H9 (cell line): ENCODE results near the gene ITPR1. TPM values are rescaled to one million over a fixed set of nuclear protein-coding genes. Genes with fewer than 3 reads are reported as not detected.

Source experiments
- DNase-seq: peaks from one replicate; pipeline ENCODE4 v3.0.0-alpha.2; 2017
- H2AFZ ChIP-seq: one replicate; pipeline ENCODE4 v1.6.1; 2013; ENCODE audit warnings: mild to moderate bottlenecking, low read length, control low read depth, moderate library complexity
- H2AK5ac ChIP-seq: 2 replicates; pipeline ENCODE4 v1.6.1; 2013; ENCODE audit warnings: low read length, control low read depth, mixed read lengths; ENCODE audit not compliant: insufficient read length
- H2BK120ac ChIP-seq: one replicate; pipeline ENCODE4 v1.6.1; 2013; ENCODE audit warnings: low read depth, mild to moderate bottlenecking, low read length, control low read depth, inconsistent platforms; ENCODE audit not compliant: poor library complexity, severe bottlenecking
- H2BK12ac ChIP-seq: 2 replicates; pipeline ENCODE4 v1.6.1; 2013; ENCODE audit warnings: low read length, control low read depth, mixed read lengths, low read depth; ENCODE audit not compliant: insufficient read length
- H2BK15ac ChIP-seq: 2 replicates; pipeline ENCODE4 v1.6.1; 2013; ENCODE audit warnings: low read depth, low read length, control low read depth
- H2BK20ac ChIP-seq: one replicate; pipeline ENCODE4 v1.6.1; 2013; ENCODE audit warnings: low read depth, mild to moderate bottlenecking, low read length, control low read depth, inconsistent platforms; ENCODE audit not compliant: poor library complexity, severe bottlenecking
- H2BK5ac ChIP-seq: 2 replicates; pipeline ENCODE4 v1.6.1; 2013; ENCODE audit warnings: low read length, control low read depth, mixed read lengths; ENCODE audit not compliant: insufficient read length
- H3K14ac ChIP-seq: 2 replicates; pipeline ENCODE4 v1.6.1; 2013; ENCODE audit warnings: low read length, control low read depth; ENCODE audit not compliant: insufficient read depth
- H3K18ac ChIP-seq: 2 replicates; pipeline ENCODE4 v1.6.1; 2013; ENCODE audit warnings: low read depth, mild to moderate bottlenecking, mixed read lengths, low read length, control low read depth; ENCODE audit not compliant: insufficient read length
- H3K23ac ChIP-seq: 2 replicates; pipeline ENCODE4 v1.6.1; 2013; ENCODE audit warnings: low read length, control low read depth, mixed read lengths, low read depth; ENCODE audit not compliant: insufficient read length
- H3K23me2 ChIP-seq: 2 replicates; pipeline ENCODE4 v1.6.1; 2013; ENCODE audit warnings: low read depth, mild to moderate bottlenecking, mixed read lengths, low read length, control low read depth; ENCODE audit not compliant: insufficient read length, poor library complexity, severe bottlenecking
- H3K27ac ChIP-seq: 2 replicates; pipeline ENCODE4 v1.5.1; 2013; ENCODE audit warnings: low read length, control low read depth, mixed read lengths, low read depth; ENCODE audit not compliant: insufficient read length
- H3K27me3 ChIP-seq: 2 replicates; pipeline ENCODE4 v1.6.1; 2013; ENCODE audit warnings: low read length, control low read depth, inconsistent platforms; ENCODE audit not compliant: insufficient read depth
- H3K4ac ChIP-seq: 2 replicates; pipeline ENCODE4 v1.6.1; 2013; ENCODE audit warnings: low read depth, mild to moderate bottlenecking, control low read depth, inconsistent platforms, low read length, moderate library complexity
- H3K4me1 ChIP-seq: 2 replicates; pipeline ENCODE4 v1.6.1; 2013; ENCODE audit warnings: low read length, control low read depth, inconsistent platforms; ENCODE audit not compliant: insufficient read depth
- H3K4me2 ChIP-seq: 2 replicates; pipeline ENCODE4 v1.6.1; 2013; ENCODE audit warnings: low read length, control low read depth, mixed read lengths; ENCODE audit not compliant: insufficient read length, insufficient read depth
- H3K56ac ChIP-seq: 2 replicates; pipeline ENCODE4 v1.6.1; 2013; ENCODE audit warnings: low read depth, mild to moderate bottlenecking, mixed read lengths, low read length, control low read depth; ENCODE audit not compliant: insufficient read length
- H3K79me1 ChIP-seq: 2 replicates; pipeline ENCODE4 v1.6.1; 2013; ENCODE audit warnings: low read depth, mild to moderate bottlenecking, moderate library complexity, low read length, control low read depth, inconsistent platforms; ENCODE audit not compliant: insufficient read depth, poor library complexity, severe bottlenecking
- H3K79me2 ChIP-seq: 2 replicates; pipeline ENCODE4 v1.6.1; 2013; ENCODE audit warnings: low read length, control low read depth, inconsistent platforms; ENCODE audit not compliant: insufficient read depth
- H3K9ac ChIP-seq: 2 replicates; pipeline ENCODE4 v1.6.1; 2013; ENCODE audit warnings: low read length, control low read depth, mixed read lengths; ENCODE audit not compliant: insufficient read length; ENCODE audit errors: extremely low read depth
- H3K9me3 ChIP-seq: one replicate; pipeline ENCODE4 v1.6.1; 2013; ENCODE audit warnings: low read depth, low read length, inconsistent platforms; ENCODE audit not compliant: control insufficient read depth
- H3T11ph ChIP-seq: one replicate; pipeline ENCODE4 v1.6.1; 2013; ENCODE audit warnings: mild to moderate bottlenecking, low read length, control low read depth, inconsistent platforms
- H4K20me1 ChIP-seq: one replicate; pipeline ENCODE4 v1.6.1; 2013; ENCODE audit not compliant: control insufficient read depth, insufficient read length, insufficient read depth
- H4K5ac ChIP-seq: 2 replicates; pipeline ENCODE4 v1.6.1; 2013; ENCODE audit warnings: low read depth, mild to moderate bottlenecking, mixed read lengths, low read length, control low read depth; ENCODE audit not compliant: insufficient read length
- H4K8ac ChIP-seq: replicated peaks from 2 replicates; pipeline ENCODE4 v1.6.1; 2013; ENCODE audit warnings: low read length, control low read depth, mixed read lengths, low read depth; ENCODE audit not compliant: insufficient read length
- H4K91ac ChIP-seq: 2 replicates; pipeline ENCODE4 v1.6.1; 2013; ENCODE audit warnings: low read depth, mild to moderate bottlenecking, moderate library complexity, mixed read lengths, low read length, control low read depth; ENCODE audit not compliant: insufficient read length
- H3K27ac Mint-ChIP-seq, 3 experiments: 2 replicates in 2 of 3; 3 replicates in 1 of 3; pipeline ENCODE4 v1.8.0; 2020 to 2021; ENCODE audit warnings: mixed read lengths in 3 of 3, mild to moderate bottlenecking in 1 of 3, moderate library complexity in 1 of 3
- H3K27me3 Mint-ChIP-seq: 2 replicates; pipeline ENCODE4 v1.8.0; 2021; ENCODE audit warnings: low read depth, mild to moderate bottlenecking, moderate library complexity, mixed read lengths
- H3K36me3 Mint-ChIP-seq, 3 experiments: 2 replicates in 2 of 3; 3 replicates in 1 of 3; pipeline ENCODE4 v1.8.0; 2020 to 2021; ENCODE audit warnings: low read depth in 3 of 3, mixed read lengths in 3 of 3; ENCODE audit not compliant: insufficient read depth in 1 of 3
- H3K4me1 Mint-ChIP-seq, 2 experiments: 2 replicates each; pipeline ENCODE4 v1.8.0; 2020; ENCODE audit warnings: mixed read lengths in 2 of 2
- H3K4me3 Mint-ChIP-seq, 2 experiments: 2 replicates in 1 of 2; 3 replicates in 1 of 2; pipeline ENCODE4 v1.8.0; 2020 to 2021; ENCODE audit warnings: mild to moderate bottlenecking in 2 of 2, mixed read lengths in 2 of 2, moderate library complexity in 1 of 2
- H3K9me3 Mint-ChIP-seq, 2 experiments: 2 replicates in 1 of 2; 3 replicates in 1 of 2; pipeline ENCODE4 v1.8.0; 2020; ENCODE audit warnings: mild to moderate bottlenecking in 2 of 2, mixed read lengths in 2 of 2, moderate library complexity in 1 of 2
- WGBS: extraction: QIAGEN DNeasy Blood & Tissue Kit; methylation state at CpG from one replicate; pipeline ENCODE4 v1.1.7; 2013; ENCODE audit warnings: missing lambda C conversion rate, low lambda C conversion rate, mixed read lengths; ENCODE audit not compliant: insufficient read length; ENCODE audit errors: extremely low coverage; 5-methylcytosine and 5-hydroxymethylcytosine counted together
- total RNA-seq: library from RNA; stranded (reverse); gene quantifications from 2 replicates; pipeline ENCODE4 v1.2.1, GENCODE V29; 2021
- TF ChIP-seq, protein P1 (sequence below): fragments of 200-600 bp; sonication (generic); conservative IDR thresholded peaks from 3 replicates; pipeline ENCODE4 v1.8.0; 2021; ENCODE audit warnings: antibody characterized with exemption, mild to moderate bottlenecking

The ITPR1 gene
- total RNA-seq, 1 experiment from 2014 or later: 4.2 TPM

DNA sequence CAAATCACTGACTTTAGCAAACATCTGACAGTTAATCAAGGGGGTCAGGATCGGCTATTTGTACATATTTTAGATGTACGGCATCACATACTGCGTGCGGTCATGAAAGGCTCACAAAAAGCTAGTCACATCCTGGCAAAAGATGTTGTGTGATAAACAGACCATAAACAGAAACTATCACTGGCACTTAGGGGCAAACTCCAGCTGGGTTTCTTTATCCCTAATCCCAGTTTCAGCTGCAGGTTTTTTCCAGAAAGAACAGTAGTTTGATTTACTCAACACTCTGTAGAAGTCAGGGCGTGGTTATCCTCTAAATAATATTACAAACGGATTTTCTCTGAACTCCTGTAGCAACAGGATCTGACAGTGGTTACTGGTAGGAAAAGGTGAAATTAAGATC lies 373.7 kb downstream of the ITPR1 start:
- WGBS: no CpG with 5 or more reads among the region's 6 CpGs
- peaks cover 0 to 2% (median 0%) of the 10 kb centered on the region in 3 experiments; a peak in 2 of 7 replicates for H3K36me3 Mint-ChIP-seq
- H2BK20ac ChIP-seq: no peak overlapping the region
- H3K79me2 ChIP-seq: no peaks in the 10 kb centered on the region
- H3K79me1 ChIP-seq: no peaks in the 10 kb centered on the region
- H3K4ac ChIP-seq: no peak overlapping the region
- H3K27me3 Mint-ChIP-seq: peaks cover 24% of the 10 kb centered on the region
- H2BK120ac ChIP-seq: no peak overlapping the region
- no peak overlapping the region for H3K27ac Mint-ChIP-seq
- no peak overlapping the region for H4K8ac ChIP-seq
- H3K4me1 ChIP-seq: no peaks in the 10 kb centered on the region; the same call in 1 of the 2 replicates
- peaks cover 0 to 2% of the 10 kb centered on the region in 2 experiments; a peak in 2 of 5 replicates for H3K9me3 Mint-ChIP-seq
- H3K4me1 Mint-ChIP-seq: peaks cover 3 to 8% of the 10 kb centered on the region in 2 experiments; a peak in 2 of 4 replicates
- no peak overlapping the region for H3K27ac ChIP-seq
- H3K14ac ChIP-seq: no peak overlapping the region
- no peak overlapping the region for H4K91ac ChIP-seq
- H3K56ac ChIP-seq: no peak overlapping the region
- no peaks in the 10 kb centered on the region for H4K20me1 ChIP-seq
- no peak overlapping the region for H2BK15ac ChIP-seq
- no peaks in the 10 kb centered on the region; the same call in 1 of the 2 replicates for H3K27me3 ChIP-seq
- peaks cover 8% of the 10 kb centered on the region for H3K23me2 ChIP-seq
- no peak overlapping the region for H3K4me3 Mint-ChIP-seq
- H2BK12ac ChIP-seq: no peak overlapping the region
- no peaks in the 10 kb centered on the region for H3K9me3 ChIP-seq
- H2AFZ ChIP-seq: no peak overlapping the region
- no peak for DNase-seq
- no peak overlapping the region for H3K4me2 ChIP-seq
- no peak overlapping the region for H2AK5ac ChIP-seq
- no peak overlapping the region for H2BK5ac ChIP-seq
- no peak overlapping the region for H3K18ac ChIP-seq
- no peak overlapping the region for H3T11ph ChIP-seq
- no peak overlapping the region for H3K9ac ChIP-seq
- H4K5ac ChIP-seq: no peak overlapping the region
- H3K23ac ChIP-seq: no peak overlapping the region
- TF ChIP-seq, protein P1, sequence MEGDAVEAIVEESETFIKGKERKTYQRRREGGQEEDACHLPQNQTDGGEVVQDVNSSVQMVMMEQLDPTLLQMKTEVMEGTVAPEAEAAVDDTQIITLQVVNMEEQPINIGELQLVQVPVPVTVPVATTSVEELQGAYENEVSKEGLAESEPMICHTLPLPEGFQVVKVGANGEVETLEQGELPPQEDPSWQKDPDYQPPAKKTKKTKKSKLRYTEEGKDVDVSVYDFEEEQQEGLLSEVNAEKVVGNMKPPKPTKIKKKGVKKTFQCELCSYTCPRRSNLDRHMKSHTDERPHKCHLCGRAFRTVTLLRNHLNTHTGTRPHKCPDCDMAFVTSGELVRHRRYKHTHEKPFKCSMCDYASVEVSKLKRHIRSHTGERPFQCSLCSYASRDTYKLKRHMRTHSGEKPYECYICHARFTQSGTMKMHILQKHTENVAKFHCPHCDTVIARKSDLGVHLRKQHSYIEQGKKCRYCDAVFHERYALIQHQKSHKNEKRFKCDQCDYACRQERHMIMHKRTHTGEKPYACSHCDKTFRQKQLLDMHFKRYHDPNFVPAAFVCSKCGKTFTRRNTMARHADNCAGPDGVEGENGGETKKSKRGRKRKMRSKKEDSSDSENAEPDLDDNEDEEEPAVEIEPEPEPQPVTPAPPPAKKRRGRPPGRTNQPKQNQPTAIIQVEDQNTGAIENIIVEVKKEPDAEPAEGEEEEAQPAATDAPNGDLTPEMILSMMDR: no peak
